NCI-H1417 (cell line): ENCODE measurements around the gene PRPF6.

ENCODE experiments used
- DNase-seq, 3 experiments: peaks; one replicate each; lab custom pipeline; 2025; lab: John Stamatoyannopoulos, UW

The PRPF6 gene

DNA sequence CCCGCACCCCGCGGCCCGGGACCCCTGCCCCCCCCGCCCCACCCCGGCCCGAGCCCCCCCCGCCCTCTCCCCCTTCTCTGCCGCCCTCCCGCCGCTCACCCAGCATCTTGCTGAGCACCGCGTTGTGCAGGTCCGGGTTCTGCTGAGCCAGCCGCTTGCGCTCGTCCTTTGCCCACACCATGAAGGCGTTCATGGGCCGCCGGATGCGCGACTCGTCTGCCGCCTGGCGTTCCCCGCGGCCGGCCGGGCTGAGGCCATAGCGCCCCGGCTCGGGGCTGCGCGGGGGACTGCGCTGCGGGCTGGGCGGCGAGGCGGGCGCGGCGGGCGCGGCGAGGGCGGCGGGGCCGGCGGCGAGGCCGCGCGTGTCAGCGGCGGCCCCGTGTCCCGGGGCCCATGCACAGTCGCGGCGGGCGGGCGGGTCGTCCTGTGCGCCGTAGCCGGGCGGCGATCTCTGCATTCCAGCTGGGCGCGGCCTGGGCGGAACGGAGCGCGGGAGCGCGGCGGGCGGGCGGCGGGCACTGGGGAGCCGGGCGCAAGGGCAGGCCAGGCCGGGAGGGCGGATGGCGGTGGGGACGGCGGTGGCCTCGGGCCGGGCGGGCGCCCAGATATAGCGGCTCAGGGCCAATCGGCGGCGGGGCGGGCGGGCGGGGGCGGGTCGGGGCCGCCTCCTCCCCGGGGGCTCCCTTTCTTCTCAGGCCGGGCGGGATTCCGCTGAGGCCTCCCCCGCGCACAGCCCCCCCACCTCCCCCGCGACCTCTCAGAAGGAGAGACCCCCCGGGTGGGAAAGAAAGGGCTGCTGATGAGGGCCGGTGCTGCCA lies 68.3 kb downstream of the PRPF6 start, which contains the start of gene SOX18:
SOX18 (minus strand) TSS at position 580 of the 818 bp plus-strand sequence; CDS start at position 457, 123 bp downstream.
- DNase-seq, result peak in 1 of 3 experiments; percentile 51

GRCh38 chr20:64049878-64050260 lies 68.9 kb downstream of the PRPF6 start:
- no peak for DNase-seq

DNA sequence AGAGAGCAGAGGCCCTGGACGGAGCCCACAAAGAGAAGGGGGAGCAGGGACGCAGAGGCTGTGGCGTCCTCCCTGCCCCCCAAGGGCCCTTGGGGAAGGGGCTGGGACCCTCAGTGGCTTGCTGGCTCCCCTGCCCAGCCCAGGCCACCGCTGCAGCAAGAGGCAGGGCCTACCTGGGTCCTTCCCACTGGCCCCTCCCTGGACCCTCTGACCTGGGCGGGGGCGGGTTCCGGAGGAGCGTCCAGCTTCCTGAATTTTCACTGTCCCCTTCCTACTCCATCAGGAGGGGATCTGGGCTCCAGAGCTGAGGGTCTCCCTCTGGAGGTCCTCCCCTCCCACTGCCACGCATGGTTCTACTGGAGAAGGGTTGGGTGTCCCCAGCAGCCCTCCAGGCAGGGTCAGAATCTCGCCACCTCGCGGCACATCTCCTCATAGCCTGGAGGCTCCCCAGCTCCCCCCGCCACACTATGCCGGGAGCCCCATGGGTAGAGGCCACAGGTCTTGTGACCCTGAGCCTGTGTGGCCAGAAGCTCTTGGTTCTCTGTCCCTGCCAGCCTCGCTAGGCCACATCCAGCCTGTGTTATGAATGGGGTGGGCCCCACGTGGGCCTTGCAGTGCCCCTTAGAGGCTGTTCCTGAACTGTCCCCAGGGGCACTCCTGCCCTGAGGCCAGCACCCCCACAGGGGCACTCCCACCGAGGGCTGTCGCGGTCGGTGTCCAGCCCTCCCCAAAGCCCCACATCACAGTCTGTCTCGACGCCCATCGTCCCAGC lies 69.5 kb downstream of the PRPF6 start:
- DNase-seq, result no peak

DNA sequence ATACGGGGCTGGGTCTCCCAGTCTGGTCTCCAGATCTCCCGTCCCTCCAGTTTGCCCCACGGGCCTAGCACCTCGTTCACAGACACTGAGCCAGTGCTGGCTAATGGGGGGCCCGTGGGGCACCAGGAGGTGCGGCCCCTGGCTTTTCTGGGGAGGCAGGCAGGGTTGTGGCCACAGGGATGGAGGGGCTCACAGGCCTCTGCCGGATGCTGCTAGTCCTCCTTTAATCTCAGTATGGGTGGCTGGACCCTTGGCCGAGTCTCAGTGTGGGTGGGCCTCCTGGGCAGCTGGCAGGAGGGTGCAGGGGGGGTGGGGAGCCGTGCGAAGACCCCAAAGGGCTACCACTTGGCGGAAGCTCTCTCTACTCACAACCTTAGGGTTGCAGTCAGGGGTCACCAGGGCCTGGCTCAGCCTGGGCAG lies 70.1 kb downstream of the PRPF6 start:
- no peak for DNase-seq

DNA sequence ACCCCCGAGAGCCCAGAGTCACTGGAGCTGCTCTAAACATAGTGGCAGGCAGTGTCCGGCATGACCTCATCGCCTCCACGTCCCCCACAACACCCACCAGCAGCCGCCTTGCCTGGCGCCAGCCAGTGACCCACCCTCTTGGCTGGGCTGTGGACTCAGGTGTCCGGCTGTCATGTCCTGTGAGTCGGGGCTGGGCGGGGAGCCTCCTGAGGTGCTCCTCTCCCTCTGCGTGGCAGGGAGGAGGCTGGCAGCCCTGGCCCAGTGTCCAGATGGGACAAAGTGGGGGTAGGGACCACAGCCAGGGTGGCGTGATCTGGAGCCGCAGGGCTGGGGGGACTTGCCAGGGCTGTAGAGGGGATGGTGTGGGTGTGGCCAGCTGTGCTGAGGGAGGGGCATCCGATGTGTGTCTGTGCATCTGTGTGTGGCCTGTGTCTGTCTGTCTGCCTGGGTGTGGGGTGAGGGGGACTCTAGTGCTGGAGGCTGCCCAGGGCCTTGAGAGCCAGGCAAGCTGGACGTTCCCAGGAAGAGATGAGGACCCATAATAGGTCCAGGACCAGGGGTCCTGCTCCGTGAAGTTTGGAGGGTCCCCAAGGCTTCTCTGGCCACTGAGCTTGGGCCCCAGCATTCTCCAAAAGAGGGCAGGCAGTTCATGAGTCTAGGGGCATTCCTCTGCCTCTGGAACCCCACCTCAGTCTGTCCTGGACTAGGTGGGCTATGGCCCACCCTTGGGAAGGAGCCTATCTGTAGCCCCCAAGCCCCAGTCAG lies 70.8 kb downstream of the PRPF6 start:
- DNase-seq, result no peak

GRCh38 chr20:64052326-64052722 lies 71.4 kb downstream of the PRPF6 start:
- DNase-seq, result no peak

GRCh38 chr20:64052987-64053840 lies 72.3 kb downstream of the PRPF6 start:
- DNase-seq, result no peak

DNA sequence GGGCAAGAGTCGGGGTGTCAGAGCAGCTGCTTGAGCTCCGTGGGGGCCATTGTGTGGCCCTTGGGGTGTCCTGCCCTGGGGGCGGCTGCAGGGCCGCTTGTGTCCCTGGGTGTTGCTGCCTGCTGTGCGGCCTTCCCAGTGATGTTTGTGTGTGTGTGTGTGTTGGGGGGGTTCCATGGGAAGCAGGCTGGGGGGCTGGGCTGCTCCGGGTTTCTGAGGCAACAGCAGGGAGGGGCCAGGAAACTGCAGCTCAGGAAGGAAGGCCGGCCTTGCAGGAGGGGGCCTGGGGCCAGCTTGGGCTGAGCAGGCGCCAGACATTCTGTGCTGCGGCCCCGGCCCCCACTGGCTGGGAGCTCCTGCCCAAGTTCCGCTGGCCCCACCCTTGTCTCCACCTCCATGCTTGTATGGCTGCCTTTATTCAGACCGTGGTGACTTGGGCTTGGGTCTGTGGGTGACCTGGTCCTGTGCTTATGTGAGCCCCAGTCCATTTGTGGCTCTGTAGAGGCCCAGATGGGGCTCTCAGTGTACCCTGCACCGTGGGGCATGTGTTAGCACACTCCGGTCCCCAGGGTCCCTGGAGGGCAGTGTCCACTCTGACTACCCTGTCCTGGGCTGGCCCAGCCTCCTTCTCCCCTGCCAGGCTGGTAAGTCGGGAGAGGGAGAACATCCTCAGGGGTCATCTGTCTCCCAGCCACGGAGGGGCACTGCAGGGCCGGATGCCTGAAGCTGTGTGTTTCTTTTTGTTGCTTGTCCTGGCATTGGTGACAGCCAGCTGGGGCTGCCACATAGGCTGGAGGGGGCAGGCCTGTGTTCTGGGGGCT lies 73.1 kb downstream of the PRPF6 start:
- DNase-seq, result peak in 1 of 3 experiments; percentile 34

DNA sequence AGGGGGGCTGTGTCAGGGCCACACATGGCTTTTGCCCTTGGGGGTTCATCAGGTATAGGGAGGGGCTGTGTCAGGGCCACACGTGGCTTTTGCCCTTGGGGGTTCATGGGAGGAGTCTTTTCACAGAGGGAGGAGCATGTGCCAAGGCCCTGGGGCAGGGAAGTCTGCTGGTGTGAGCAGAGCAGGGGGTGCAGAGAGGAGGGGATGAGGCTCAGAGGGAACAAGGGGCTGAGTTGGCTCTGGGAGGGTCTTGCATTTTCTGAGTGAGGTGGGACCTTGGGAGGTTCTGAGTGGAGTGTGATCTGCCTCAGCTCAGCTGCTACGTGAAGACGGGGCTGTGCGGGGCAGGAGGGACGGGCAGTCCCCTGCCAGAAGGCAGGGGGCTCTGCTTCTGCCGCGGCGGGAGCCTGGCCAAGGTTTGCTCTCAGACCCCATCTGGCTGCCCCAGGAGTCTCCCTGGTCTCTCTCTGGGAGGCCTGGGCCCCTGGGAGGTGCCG lies 74.5 kb downstream of the PRPF6 start:
- DNase-seq, result no peak

GRCh38 chr20:64055893-64056638 lies 75.1 kb downstream of the PRPF6 start:
- peak in 1 of 3 experiments; percentile 24 for DNase-seq

DNA sequence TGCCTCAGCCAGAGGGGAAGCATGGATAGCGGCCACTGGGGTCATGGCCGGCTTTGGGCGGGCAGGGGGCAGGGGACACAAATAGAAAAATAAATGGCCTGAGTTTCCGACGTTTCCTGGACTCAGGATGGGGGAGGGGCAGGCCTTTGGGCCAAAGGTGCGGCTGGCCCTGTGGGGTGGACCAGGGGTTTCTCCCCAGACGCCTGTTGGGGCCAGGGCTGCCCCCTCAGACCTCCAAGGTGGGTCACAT lies 75.6 kb downstream of the PRPF6 start:
- no peak for DNase-seq

- peak in 2 of 3 experiments; percentile 63 to 71 for DNase-seq
Observed at GRCh38 chr20:64056889-64057627, 76.1 kb downstream of the PRPF6 start.

DNA sequence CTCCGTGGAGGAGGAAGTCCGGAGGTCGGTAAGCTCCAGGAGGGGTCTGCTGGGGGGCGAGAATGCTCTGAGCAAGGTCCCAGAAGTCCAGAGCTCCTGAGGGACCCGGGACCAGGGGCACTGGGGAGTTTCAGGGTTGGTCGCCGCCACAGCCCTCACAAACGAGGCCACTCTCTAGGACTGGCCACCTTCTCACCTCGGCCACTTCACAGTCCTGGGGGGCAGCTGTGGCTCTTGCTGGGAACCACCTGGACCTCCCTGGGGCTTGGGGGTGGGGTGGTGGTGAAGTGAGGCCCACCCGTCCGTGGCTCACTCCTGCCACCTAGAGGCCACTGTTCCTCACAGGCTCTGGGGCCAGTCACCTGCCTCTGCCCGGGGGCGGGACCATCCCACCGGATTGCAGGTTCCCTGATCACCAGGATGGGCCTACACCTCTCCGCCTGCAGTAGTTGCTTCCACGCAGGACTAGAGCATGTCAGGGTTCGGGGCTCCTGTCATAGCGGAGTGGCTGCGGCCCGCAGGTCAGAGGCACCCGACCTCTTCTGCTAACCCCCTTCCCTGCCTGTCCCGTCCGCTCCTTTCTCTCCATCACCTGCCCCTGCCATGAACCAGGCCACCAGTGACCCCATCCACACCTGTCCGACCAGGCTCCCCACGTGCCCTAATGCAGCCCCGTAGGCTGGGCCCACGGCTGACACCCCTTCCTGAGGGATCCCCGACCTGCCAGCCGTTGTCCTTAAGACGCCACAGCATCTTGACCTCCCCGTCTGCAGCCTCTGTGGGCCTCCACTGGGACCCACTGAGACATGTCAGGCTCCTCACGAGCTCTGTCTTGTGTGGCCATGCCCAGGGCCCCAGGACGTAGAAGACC lies 76.9 kb downstream of the PRPF6 start:
- peak; percentile 68 to 81 (median 71) for DNase-seq

DNA sequence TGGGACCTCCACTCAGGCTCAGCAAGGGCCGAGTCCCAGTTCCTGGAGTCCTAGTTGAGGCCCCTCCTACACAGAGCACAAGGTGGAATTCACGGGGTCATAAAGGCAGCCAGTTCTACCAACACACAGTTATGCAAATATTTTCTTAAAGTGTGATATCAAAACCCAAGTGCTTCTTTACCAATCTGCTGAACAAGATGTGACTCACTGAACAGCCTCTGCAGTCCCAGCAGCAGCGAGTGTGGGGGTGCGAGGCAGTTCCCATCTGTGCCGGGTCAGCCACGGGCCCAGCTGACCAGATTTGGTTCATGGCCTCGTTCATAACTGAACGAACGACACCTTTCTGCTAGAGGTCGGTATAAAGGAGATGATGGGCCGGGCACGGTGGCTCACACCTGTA lies 77.6 kb downstream of the PRPF6 start:
- DNase-seq, result no peak

DNA sequence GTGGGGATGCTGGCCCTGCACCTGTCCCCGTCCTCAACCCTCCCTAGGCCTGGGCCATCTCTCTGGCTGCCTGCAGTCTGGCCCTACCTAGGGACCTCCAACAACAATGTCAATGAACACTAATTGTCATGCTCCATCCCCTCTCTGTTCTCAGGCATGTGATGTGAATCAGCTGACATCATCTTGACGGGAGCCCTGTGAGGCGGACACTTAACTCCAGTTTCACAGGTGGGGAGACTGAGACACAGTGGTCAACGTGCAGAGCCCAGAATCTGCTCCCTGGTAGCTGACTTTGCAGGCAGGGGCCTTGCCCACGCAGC lies 81.3 kb downstream of the PRPF6 start:
- no peak for DNase-seq

DNA sequence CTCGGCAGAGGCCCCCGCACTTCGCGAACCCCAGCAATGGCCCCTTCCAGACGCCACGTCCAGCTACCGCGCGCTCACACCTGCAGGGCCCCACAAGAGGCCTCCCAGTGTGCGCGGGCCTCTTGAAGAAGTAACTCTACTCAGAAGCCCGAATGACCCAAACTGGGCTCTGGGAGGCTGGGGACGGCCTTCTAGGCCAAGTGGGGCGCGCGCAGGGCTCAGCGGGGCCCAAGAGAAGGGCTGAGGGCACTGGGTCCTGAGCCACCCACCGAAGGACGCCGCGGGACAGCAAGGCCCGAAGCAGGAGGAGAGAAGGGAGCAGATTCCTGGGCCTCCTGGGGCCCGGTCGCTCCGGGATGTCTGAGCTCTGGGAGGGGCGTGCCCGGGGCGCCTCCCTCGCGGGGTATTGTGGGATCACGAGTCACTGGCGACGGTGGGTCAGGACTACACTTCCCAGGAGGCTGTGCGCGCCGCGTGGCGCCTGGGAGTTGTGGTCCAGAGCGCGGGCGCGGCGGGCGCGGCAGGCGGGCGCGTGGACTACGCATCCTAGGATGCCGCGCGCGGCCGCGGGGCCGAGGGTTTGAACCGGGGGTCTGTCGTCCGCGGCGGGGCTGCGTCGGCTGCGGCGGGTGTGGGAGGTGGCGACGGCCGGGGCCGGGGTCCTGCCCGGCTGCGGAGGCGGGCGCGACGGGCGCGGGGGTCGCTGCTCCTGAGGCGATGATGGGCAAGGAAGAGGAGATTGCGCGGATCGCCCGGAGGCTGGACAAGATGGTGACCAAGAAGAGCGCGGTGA lies 81.9 kb downstream of the PRPF6 start, which contains the start of gene TCEA2:
TCEA2 (plus strand) TSS at position 603 of the 793 bp plus-strand sequence; CDS start at position 718, 115 bp downstream.
- peak; percentile 94 to 97 (median 95) for DNase-seq
